ENCODE results near the gene AGTR1. TPM values are rescaled to one million over a fixed set of nuclear protein-coding genes. Genes with fewer than 3 reads are reported as not detected.

AGTR1 gene
- total and polyA plus RNA-seq, 4 donors, result 2.9 to 17.9 (median 3.7) TPM

- H3K9me3 ChIP-seq (ENCODE audit: control insufficient read depth in 4 of 4, insufficient read depth in 3 of 4, low read length in 3 of 4), result peaks cover 0 to 5% (median 0%) of the 10 kb centered on the region in 4 donors
- DNase-seq (peak in 2 of 3 donors; percentile 39 to 49), ATAC-seq (ENCODE audit: insufficient read depth, low FRiP score) (no peak)
- H3K27ac ChIP-seq (ENCODE audit: low read depth in 1 of 2, low read length in 1 of 2), result no peak overlapping the region
- no peak overlapping the region for H3K4me3 ChIP-seq
- no peaks in the 10 kb centered on the region for H3K36me3 ChIP-seq (ENCODE audit: control insufficient read depth in 4 of 4, insufficient read depth in 4 of 4, low read length in 4 of 4)
- TF ChIP-seq CTCF (IDR thresholded peaks at IDR 0.05; ENCODE audit: control extremely low read depth, extremely low read depth), result no peak
- H3K4me1 ChIP-seq (ENCODE audit: control insufficient read depth in 5 of 5, insufficient read depth in 5 of 5, low read length in 5 of 5), result peaks cover 0 to 29% (median 0%) of the 10 kb centered on the region in 5 donors
- H3K9ac ChIP-seq (ENCODE audit: insufficient read depth in 1 of 2, low read length in 2 of 2), result no peak overlapping the region
- no peaks in the 10 kb centered on the region for H3K27me3 ChIP-seq (ENCODE audit: control insufficient read depth in 3 of 3, insufficient read depth in 3 of 3, low read length in 2 of 3)
- 48 to 62% methylated on average over 6 of the region's 6 CpGs for WGBS, 2 donors
Observed at GRCh38 chr3:148789146-148789545, 91.4 kb downstream of the AGTR1 start.

- DNase-seq, result no peak
- no peak for ATAC-seq (ENCODE audit: insufficient read depth, low FRiP score)
- H3K4me3 ChIP-seq, result no peak overlapping the region
- no peaks in the 10 kb centered on the region for H3K27me3 ChIP-seq (ENCODE audit: control insufficient read depth in 3 of 3, insufficient read depth in 3 of 3, low read length in 2 of 3)
- H3K9ac ChIP-seq (ENCODE audit: insufficient read depth in 1 of 2, low read length in 2 of 2), result no peak overlapping the region
- H3K27ac ChIP-seq (ENCODE audit: low read depth in 1 of 2, low read length in 1 of 2), result no peak overlapping the region
- H3K4me1 ChIP-seq (ENCODE audit: control insufficient read depth in 5 of 5, insufficient read depth in 5 of 5, low read length in 5 of 5), result peaks cover 0 to 29% (median 0%) of the 10 kb centered on the region in 5 donors
- H3K36me3 ChIP-seq (ENCODE audit: control insufficient read depth in 4 of 4, insufficient read depth in 4 of 4, low read length in 4 of 4), result no peaks in the 10 kb centered on the region
- TF ChIP-seq CTCF (IDR thresholded peaks at IDR 0.05; ENCODE audit: control extremely low read depth, extremely low read depth), result no peak
- 83 to 91% methylated on average over 2 of the region's 2 CpGs for WGBS, 2 donors
- H3K9me3 ChIP-seq (ENCODE audit: control insufficient read depth in 4 of 4, insufficient read depth in 3 of 4, low read length in 3 of 4), result peaks cover 0 to 5% (median 0%) of the 10 kb centered on the region in 4 donors
Observed at GRCh38 chr3:148789906-148790305, 92.2 kb downstream of the AGTR1 start.

- Histone ChIP-seq H3K27me3 (ENCODE audit: control insufficient read depth in 3 of 3, insufficient read depth in 3 of 3, low read length in 2 of 3) (no peaks in the 10 kb centered on the region), H3K36me3 (ENCODE audit: control insufficient read depth in 4 of 4, insufficient read depth in 4 of 4, low read length in 4 of 4) (no peaks in the 10 kb centered on the region), H3K9me3 (ENCODE audit: control insufficient read depth in 4 of 4, insufficient read depth in 3 of 4, low read length in 3 of 4) (peaks cover 0 to 5% (median 0%) of the 10 kb centered on the region in 4 donors), H3K4me1 (ENCODE audit: control insufficient read depth in 5 of 5, insufficient read depth in 5 of 5, low read length in 5 of 5) (peaks cover 0 to 29% (median 0%) of the 10 kb centered on the region in 5 donors), H3K9ac (ENCODE audit: insufficient read depth in 1 of 2, low read length in 2 of 2) (no peak overlapping the region), H3K4me3 (no peak overlapping the region), H3K27ac (ENCODE audit: low read depth in 1 of 2, low read length in 1 of 2) (no peak overlapping the region)
- ATAC-seq (ENCODE audit: insufficient read depth, low FRiP score) (no peak), DNase-seq (no peak)
- WGBS, 2 donors, result 88 to 99% methylated on average over 2 of the region's 2 CpGs
- TF ChIP-seq CTCF (IDR thresholded peaks at IDR 0.05; ENCODE audit: control extremely low read depth, extremely low read depth), result no peak
Observed at GRCh38 chr3:148790370-148790769, 92.7 kb downstream of the AGTR1 start.
